WTC11 (cell line): ENCODE results near the gene TSC22D4. TPM values are rescaled to one million over a fixed set of nuclear protein-coding genes. Genes with fewer than 3 reads are reported as not detected.

Experiments used
- ATAC-seq: fragments of 200-7000 bp; cut with Tn5 transposase; 2 replicates; pipeline ENCODE4 v1.10.0; 2021; ENCODE audit warnings: mild to moderate bottlenecking, moderate library complexity
- CTCF ChIA-PET: fragments of 300-600 bp; sonication (Branson Sonifier 250); formaldehyde crosslinking; loops from one replicate; lab custom pipeline; 2021; ENCODE audit warnings: antibody characterized with exemption; lab: Charles Lee
- POLR2A ChIA-PET: fragments of 350-600 bp; sonication (Branson Sonifier 250); formaldehyde crosslinking; loops from one replicate; lab custom pipeline; 2021; ENCODE audit warnings: antibody characterized with exemption; lab: Charles Lee
- DNase-seq: peaks from one replicate; pipeline ENCODE4 v3.0.0; 2021; ENCODE audit warnings: low spot score
- H3K27ac Mint-ChIP-seq: 2 replicates; pipeline ENCODE4 v1.8.0; 2021; ENCODE audit warnings: mixed read lengths
- H3K27me3 Mint-ChIP-seq: 2 replicates; pipeline ENCODE4 v1.8.0; 2021; ENCODE audit warnings: low read depth, mild to moderate bottlenecking, moderate library complexity, mixed read lengths
- H3K36me3 Mint-ChIP-seq: 2 replicates; pipeline ENCODE4 v1.8.0; 2021; ENCODE audit warnings: mixed read lengths
- H3K4me1 Mint-ChIP-seq: 2 replicates; pipeline ENCODE4 v1.8.0; 2022; ENCODE audit warnings: mixed read lengths
- H3K4me3 Mint-ChIP-seq: 2 replicates; pipeline ENCODE4 v1.8.0; 2021; ENCODE audit warnings: mild to moderate bottlenecking, moderate library complexity, mixed read lengths
- H3K9me3 Mint-ChIP-seq: 2 replicates; pipeline ENCODE4 v1.8.0; 2021; ENCODE audit warnings: mixed read lengths
- ATF1 ChIP-seq: sonication (generic); formaldehyde crosslinking; IDR thresholded peaks from 2 replicates; pipeline ENCODE4 v1.8.1; 2023; ENCODE audit warnings: mild to moderate bottlenecking, moderate library complexity, missing genetic modification reagents
- CBFB ChIP-seq: sonication (generic); formaldehyde crosslinking; IDR thresholded peaks from 2 replicates; pipeline ENCODE4 v1.8.1; 2022; ENCODE audit warnings: mild to moderate bottlenecking, low read depth, missing genetic modification reagents
- CREM ChIP-seq: sonication (generic); formaldehyde crosslinking; IDR thresholded peaks from 2 replicates; pipeline ENCODE4 v1.8.1; 2022; ENCODE audit warnings: mild to moderate bottlenecking, missing genetic modification reagents, moderate library complexity
- FOXJ3 ChIP-seq: sonication (generic); formaldehyde crosslinking; IDR thresholded peaks from 2 replicates; pipeline ENCODE4 v1.9.0; 2021; ENCODE audit warnings: missing genetic modification reagents, mild to moderate bottlenecking, borderline replicate concordance
- FOXK1 ChIP-seq: sonication (generic); formaldehyde crosslinking; IDR thresholded peaks from 2 replicates; pipeline ENCODE4 v1.8.0; 2022; ENCODE audit warnings: mild to moderate bottlenecking, moderate library complexity, missing genetic modification reagents
- MYBL2 ChIP-seq: sonication (generic); formaldehyde crosslinking; IDR thresholded peaks from 2 replicates; pipeline ENCODE4 v1.8.1; 2023; ENCODE audit warnings: mild to moderate bottlenecking, moderate library complexity, missing genetic modification reagents
- NFATC4 ChIP-seq: fragments of 250-450 bp; sonication (Bioruptor Pico); IDR thresholded peaks from 2 replicates; pipeline ENCODE4 v1.9.0; 2021; ENCODE audit warnings: mild to moderate bottlenecking
- NR3C1 ChIP-seq: sonication (generic); formaldehyde crosslinking; conservative IDR thresholded peaks from 2 replicates; pipeline ENCODE4 v1.8.1; 2023; ENCODE audit warnings: low read depth, mild to moderate bottlenecking, missing genetic modification reagents
- PRDM15 ChIP-seq: sonication (generic); formaldehyde crosslinking; IDR thresholded peaks from 2 replicates; pipeline ENCODE4 v1.8.0; 2022; ENCODE audit warnings: missing genetic modification reagents
- TEAD1 ChIP-seq: sonication (generic); formaldehyde crosslinking; IDR thresholded peaks from 2 replicates; pipeline ENCODE4 v1.8.0; 2022; ENCODE audit warnings: mild to moderate bottlenecking, missing genetic modification reagents
- ZBTB43 ChIP-seq: sonication (generic); formaldehyde crosslinking; IDR thresholded peaks from 2 replicates; pipeline ENCODE4 v1.8.1; 2023; ENCODE audit warnings: mild to moderate bottlenecking, missing genetic modification reagents
- ZNF138 ChIP-seq: sonication (generic); formaldehyde crosslinking; conservative IDR thresholded peaks from 2 replicates; pipeline ENCODE4 v1.8.1; 2022; ENCODE audit warnings: mild to moderate bottlenecking, moderate library complexity, missing genetic modification reagents
- ZNF219 ChIP-seq: sonication (generic); formaldehyde crosslinking; IDR thresholded peaks from 2 replicates; pipeline ENCODE4 v1.8.0; 2023; ENCODE audit warnings: missing genetic modification reagents, mild to moderate bottlenecking, borderline replicate concordance
- ZNF263 ChIP-seq: sonication (generic); formaldehyde crosslinking; IDR thresholded peaks from 2 replicates; pipeline ENCODE4 v1.8.1; 2022; ENCODE audit warnings: low read depth, mild to moderate bottlenecking, moderate library complexity, missing genetic modification reagents
- total RNA-seq: library from RNA; stranded (reverse); gene quantifications from 3 replicates; pipeline ENCODE4 v1.2.3, GENCODE V29; 2021
- TF ChIP-seq, protein P1 (sequence below): sonication (generic); formaldehyde crosslinking; IDR thresholded peaks from 2 replicates; pipeline ENCODE4 v1.8.0; 2023; ENCODE audit warnings: missing genetic modification reagents, mild to moderate bottlenecking, borderline replicate concordance
- TF ChIP-seq, protein P2 (sequence below): sonication (generic); formaldehyde crosslinking; IDR thresholded peaks from 2 replicates; pipeline ENCODE4 v1.8.1; 2022; ENCODE audit warnings: low read depth, mild to moderate bottlenecking, moderate library complexity, missing genetic modification reagents, borderline replicate concordance
- TF ChIP-seq, protein P3 (sequence below): sonication (generic); formaldehyde crosslinking; IDR thresholded peaks from 2 replicates; pipeline ENCODE4 v1.8.1; 2022; ENCODE audit warnings: low read depth, missing genetic modification reagents, borderline replicate concordance
- TF ChIP-seq, protein P4 (sequence below): sonication (generic); formaldehyde crosslinking; IDR thresholded peaks from 2 replicates; pipeline ENCODE4 v1.8.0; 2022; ENCODE audit warnings: mild to moderate bottlenecking, missing genetic modification reagents

The TSC22D4 gene
- total RNA-seq, 1 experiment from 2014 or later, result 34.5 TPM

DNA sequence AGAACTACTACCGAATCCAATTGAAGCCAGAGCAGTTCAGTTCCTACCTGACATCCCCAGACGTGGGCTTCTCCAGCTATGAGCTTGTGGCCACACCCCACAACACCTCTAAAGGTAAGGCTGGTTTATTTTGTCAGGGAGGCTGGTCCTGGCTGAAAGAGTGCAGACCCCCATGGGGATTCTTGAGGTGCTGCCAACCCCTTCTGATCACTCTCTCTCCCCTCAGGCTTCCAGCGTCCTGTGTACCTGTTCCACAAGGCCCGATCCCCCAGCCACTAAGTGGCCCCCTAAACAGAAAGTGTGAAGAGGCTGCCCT, 45.8 kb downstream of the TSC22D4 start:
- no peaks in the 10 kb centered on the region for H3K9me3 Mint-ChIP-seq
- H3K4me3 Mint-ChIP-seq, result no peak overlapping the region
- CTCF ChIA-PET, result interaction anchor here (2.4 kb wide), 1 partner anchor 22 kb away, joined by 14 read pairs; no protein-coding TSS in a partner anchor
- DNase-seq (no peak), ATAC-seq (no peak)
- H3K4me1 Mint-ChIP-seq, result peaks cover 36% of the 10 kb centered on the region
- POLR2A ChIA-PET, result no interaction called here
- H3K27me3 Mint-ChIP-seq, result peaks cover 11% of the 10 kb centered on the region; the same call in 1 of the 2 replicates
- peaks cover 29% of the 10 kb centered on the region for H3K36me3 Mint-ChIP-seq
- TF ChIP-seq ATF1 (CRISPR knock-in tag) (no peak), ZNF263 (no peak), CBFB (CRISPR knock-in tag) (no peak), NFATC4 (no peak), FOXK1 (no peak), CREM (CRISPR knock-in tag) (no peak), MYBL2 (CRISPR knock-in tag) (no peak), PRDM15 (CRISPR knock-in tag) (no peak), ZBTB43 (CRISPR knock-in tag) (no peak), ZNF138 (CRISPR knock-in tag) (no peak), FOXJ3 (CRISPR knock-in tag) (no peak), ZNF219 (CRISPR knock-in tag) (no peak), NR3C1 (CRISPR knock-in tag) (no peak), TEAD1 (no peak)
- TF ChIP-seq, protein P1, sequence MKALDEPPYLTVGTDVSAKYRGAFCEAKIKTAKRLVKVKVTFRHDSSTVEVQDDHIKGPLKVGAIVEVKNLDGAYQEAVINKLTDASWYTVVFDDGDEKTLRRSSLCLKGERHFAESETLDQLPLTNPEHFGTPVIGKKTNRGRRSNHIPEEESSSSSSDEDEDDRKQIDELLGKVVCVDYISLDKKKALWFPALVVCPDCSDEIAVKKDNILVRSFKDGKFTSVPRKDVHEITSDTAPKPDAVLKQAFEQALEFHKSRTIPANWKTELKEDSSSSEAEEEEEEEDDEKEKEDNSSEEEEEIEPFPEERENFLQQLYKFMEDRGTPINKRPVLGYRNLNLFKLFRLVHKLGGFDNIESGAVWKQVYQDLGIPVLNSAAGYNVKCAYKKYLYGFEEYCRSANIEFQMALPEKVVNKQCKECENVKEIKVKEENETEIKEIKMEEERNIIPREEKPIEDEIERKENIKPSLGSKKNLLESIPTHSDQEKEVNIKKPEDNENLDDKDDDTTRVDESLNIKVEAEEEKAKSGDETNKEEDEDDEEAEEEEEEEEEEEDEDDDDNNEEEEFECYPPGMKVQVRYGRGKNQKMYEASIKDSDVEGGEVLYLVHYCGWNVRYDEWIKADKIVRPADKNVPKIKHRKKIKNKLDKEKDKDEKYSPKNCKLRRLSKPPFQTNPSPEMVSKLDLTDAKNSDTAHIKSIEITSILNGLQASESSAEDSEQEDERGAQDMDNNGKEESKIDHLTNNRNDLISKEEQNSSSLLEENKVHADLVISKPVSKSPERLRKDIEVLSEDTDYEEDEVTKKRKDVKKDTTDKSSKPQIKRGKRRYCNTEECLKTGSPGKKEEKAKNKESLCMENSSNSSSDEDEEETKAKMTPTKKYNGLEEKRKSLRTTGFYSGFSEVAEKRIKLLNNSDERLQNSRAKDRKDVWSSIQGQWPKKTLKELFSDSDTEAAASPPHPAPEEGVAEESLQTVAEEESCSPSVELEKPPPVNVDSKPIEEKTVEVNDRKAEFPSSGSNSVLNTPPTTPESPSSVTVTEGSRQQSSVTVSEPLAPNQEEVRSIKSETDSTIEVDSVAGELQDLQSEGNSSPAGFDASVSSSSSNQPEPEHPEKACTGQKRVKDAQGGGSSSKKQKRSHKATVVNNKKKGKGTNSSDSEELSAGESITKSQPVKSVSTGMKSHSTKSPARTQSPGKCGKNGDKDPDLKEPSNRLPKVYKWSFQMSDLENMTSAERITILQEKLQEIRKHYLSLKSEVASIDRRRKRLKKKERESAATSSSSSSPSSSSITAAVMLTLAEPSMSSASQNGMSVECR (CRISPR knock-in tag), result no peak
- TF ChIP-seq, protein P2, sequence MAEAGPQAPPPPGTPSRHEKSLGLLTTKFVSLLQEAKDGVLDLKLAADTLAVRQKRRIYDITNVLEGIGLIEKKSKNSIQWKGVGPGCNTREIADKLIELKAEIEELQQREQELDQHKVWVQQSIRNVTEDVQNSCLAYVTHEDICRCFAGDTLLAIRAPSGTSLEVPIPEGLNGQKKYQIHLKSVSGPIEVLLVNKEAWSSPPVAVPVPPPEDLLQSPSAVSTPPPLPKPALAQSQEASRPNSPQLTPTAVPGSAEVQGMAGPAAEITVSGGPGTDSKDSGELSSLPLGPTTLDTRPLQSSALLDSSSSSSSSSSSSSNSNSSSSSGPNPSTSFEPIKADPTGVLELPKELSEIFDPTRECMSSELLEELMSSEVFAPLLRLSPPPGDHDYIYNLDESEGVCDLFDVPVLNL (CRISPR knock-in tag), result no peak
- TF ChIP-seq, protein P3, sequence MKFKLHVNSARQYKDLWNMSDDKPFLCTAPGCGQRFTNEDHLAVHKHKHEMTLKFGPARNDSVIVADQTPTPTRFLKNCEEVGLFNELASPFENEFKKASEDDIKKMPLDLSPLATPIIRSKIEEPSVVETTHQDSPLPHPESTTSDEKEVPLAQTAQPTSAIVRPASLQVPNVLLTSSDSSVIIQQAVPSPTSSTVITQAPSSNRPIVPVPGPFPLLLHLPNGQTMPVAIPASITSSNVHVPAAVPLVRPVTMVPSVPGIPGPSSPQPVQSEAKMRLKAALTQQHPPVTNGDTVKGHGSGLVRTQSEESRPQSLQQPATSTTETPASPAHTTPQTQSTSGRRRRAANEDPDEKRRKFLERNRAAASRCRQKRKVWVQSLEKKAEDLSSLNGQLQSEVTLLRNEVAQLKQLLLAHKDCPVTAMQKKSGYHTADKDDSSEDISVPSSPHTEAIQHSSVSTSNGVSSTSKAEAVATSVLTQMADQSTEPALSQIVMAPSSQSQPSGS (CRISPR knock-in tag), result no peak
- TF ChIP-seq, protein P4, sequence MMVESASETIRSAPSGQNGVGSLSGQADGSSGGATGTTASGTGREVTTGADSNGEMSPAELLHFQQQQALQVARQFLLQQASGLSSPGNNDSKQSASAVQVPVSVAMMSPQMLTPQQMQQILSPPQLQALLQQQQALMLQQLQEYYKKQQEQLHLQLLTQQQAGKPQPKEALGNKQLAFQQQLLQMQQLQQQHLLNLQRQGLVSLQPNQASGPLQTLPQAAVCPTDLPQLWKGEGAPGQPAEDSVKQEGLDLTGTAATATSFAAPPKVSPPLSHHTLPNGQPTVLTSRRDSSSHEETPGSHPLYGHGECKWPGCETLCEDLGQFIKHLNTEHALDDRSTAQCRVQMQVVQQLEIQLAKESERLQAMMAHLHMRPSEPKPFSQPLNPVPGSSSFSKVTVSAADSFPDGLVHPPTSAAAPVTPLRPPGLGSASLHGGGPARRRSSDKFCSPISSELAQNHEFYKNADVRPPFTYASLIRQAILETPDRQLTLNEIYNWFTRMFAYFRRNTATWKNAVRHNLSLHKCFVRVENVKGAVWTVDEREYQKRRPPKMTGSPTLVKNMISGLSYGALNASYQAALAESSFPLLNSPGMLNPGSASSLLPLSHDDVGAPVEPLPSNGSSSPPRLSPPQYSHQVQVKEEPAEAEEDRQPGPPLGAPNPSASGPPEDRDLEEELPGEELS (CRISPR knock-in tag), result no peak
- H3K27ac Mint-ChIP-seq, result peak overlapping the region; percentile 93
